Lung (tissue), 12 donors: ENCODE results near the gene DOCK10. TPM values are rescaled to one million over a fixed set of nuclear protein-coding genes. Genes with fewer than 3 reads are reported as not detected.

Source experiments
- ATAC-seq: fragments of 200-7000 bp; cut with Tn5 transposase; one replicate; pipeline ENCODE4 v1.9.1; 2020; ENCODE audit warnings: moderate number of reproducible peaks; ENCODE audit not compliant: insufficient read depth, low FRiP score
- DNase-seq, 3 donors: peaks; one replicate each; pipeline ENCODE4 v3.0.0-alpha.2; 2013 to 2017
- H3K27ac ChIP-seq, 2 donors: one replicate each; pipeline ENCODE4 v1.5.1; 2013; ENCODE audit warnings: mild to moderate bottlenecking in 2 of 2, moderate library complexity in 2 of 2, control low read depth in 1 of 2, inconsistent platforms in 1 of 2, low read depth in 1 of 2, low read length in 1 of 2
- H3K27me3 ChIP-seq, 3 donors: one replicate each; pipeline ENCODE4 v1.5.1; 2013; ENCODE audit warnings: low read length in 2 of 3; ENCODE audit not compliant: control insufficient read depth in 3 of 3, insufficient read depth in 3 of 3
- H3K36me3 ChIP-seq, 4 donors: one replicate each; pipeline ENCODE4 v1.5.1; 2013; ENCODE audit warnings: low read length in 4 of 4, mild to moderate bottlenecking in 1 of 4, moderate library complexity in 1 of 4; ENCODE audit not compliant: control insufficient read depth in 4 of 4, insufficient read depth in 4 of 4
- H3K4me1 ChIP-seq, 5 donors: one replicate each; pipeline ENCODE4 v1.5.1; 2013; ENCODE audit warnings: low read length in 5 of 5, mild to moderate bottlenecking in 2 of 5, moderate library complexity in 1 of 5; ENCODE audit not compliant: control insufficient read depth in 5 of 5, insufficient read depth in 5 of 5
- H3K4me3 ChIP-seq: one replicate; pipeline ENCODE4 v1.5.1; 2013; ENCODE audit warnings: mild to moderate bottlenecking, control low read depth, moderate library complexity
- H3K9ac ChIP-seq, 2 donors: one replicate each; pipeline ENCODE4 v1.5.1; 2013; ENCODE audit warnings: low read length in 2 of 2, control low read depth in 1 of 2; ENCODE audit not compliant: insufficient read depth in 1 of 2
- H3K9me3 ChIP-seq, 4 donors: one replicate each; pipeline ENCODE4 v1.5.1; 2013; ENCODE audit warnings: low read length in 3 of 4, mild to moderate bottlenecking in 1 of 4, moderate library complexity in 1 of 4; ENCODE audit not compliant: control insufficient read depth in 4 of 4, insufficient read depth in 3 of 4
- CTCF ChIP-seq: IDR thresholded peaks from 2 replicates; pipeline ENCODE4 v1.5.1; 2012; ENCODE audit warnings: mild to moderate bottlenecking; ENCODE audit errors: control extremely low read depth, extremely low read depth
- WGBS, 2 donors: extraction: QIAGEN DNeasy Blood & Tissue Kit; methylation state at CpG; one replicate each; pipeline ENCODE4 v1.1.7; 2013; 5-methylcytosine and 5-hydroxymethylcytosine counted together
- polyA plus RNA-seq, 2 donors: library from polyadenylated mRNA; stranded (reverse); fragments of 200-250 nt; gene quantifications; one replicate each; pipeline ENCODE4 v1.2.1, GENCODE V29; 2013
- total RNA-seq, 2 donors: library from RNA; depleted of rRNA in 1 of 2; stranded (reverse); fragments of >200 nt in 1 of 2; gene quantifications; one replicate each; pipeline ENCODE4 v1.2.1, GENCODE V29; 2014 to 2021
- donor health status: control.
- donor health status: control.
- donor health status: Bipolar disorder and iron deficiency.
- donor health status: healthy.
- donor health status: DM: yes; HTN: yes; CAD: no.

DOCK10 gene
- total and polyA plus RNA-seq, 4 donors = 3.1 to 39.8 (median 18.0) TPM

GRCh38 chr2:224764565-224765236 is 277.6 kb downstream of the DOCK10 start:
- ATAC-seq = no peak
- WGBS, 2 donors = 88 to 91% methylated on average over 2 of the region's 2 CpGs
- no peaks in the 10 kb centered on the region for H3K4me1 ChIP-seq

GRCh38 chr2:224757934-224758548 is 284.2 kb downstream of the DOCK10 start:
- H3K4me3 ChIP-seq = no peak overlapping the region
- 92 to 94% methylated on average over 3 of the region's 3 CpGs for WGBS, 2 donors
- H3K27me3 ChIP-seq = no peaks in the 10 kb centered on the region
- ATAC-seq = no peak
- no peak for DNase-seq
- no peak overlapping the region for H3K9ac ChIP-seq
- H3K27ac ChIP-seq = no peak overlapping the region
- H3K4me1 ChIP-seq = peaks cover 0 to 2% (median 0%) of the 10 kb centered on the region in 5 donors
- TF ChIP-seq CTCF = no peak
- H3K36me3 ChIP-seq = peaks cover 0 to 27% (median 9%) of the 10 kb centered on the region in 4 donors
- H3K9me3 ChIP-seq = peaks cover 0 to 8% (median 6%) of the 10 kb centered on the region in 4 donors

More at GRCh38 chr2:224764565-224765236, 277.6 kb downstream of the DOCK10 start:
- Histone ChIP-seq H3K4me3 (no peak overlapping the region), H3K36me3 (peaks cover 0 to 43% (median 21%) of the 10 kb centered on the region in 4 donors), H3K9ac (no peak overlapping the region), H3K9me3 (no peaks in the 10 kb centered on the region), H3K27me3 (no peaks in the 10 kb centered on the region), H3K27ac (no peak overlapping the region)
- no peak for DNase-seq
- no peak for TF ChIP-seq CTCF

DNA sequence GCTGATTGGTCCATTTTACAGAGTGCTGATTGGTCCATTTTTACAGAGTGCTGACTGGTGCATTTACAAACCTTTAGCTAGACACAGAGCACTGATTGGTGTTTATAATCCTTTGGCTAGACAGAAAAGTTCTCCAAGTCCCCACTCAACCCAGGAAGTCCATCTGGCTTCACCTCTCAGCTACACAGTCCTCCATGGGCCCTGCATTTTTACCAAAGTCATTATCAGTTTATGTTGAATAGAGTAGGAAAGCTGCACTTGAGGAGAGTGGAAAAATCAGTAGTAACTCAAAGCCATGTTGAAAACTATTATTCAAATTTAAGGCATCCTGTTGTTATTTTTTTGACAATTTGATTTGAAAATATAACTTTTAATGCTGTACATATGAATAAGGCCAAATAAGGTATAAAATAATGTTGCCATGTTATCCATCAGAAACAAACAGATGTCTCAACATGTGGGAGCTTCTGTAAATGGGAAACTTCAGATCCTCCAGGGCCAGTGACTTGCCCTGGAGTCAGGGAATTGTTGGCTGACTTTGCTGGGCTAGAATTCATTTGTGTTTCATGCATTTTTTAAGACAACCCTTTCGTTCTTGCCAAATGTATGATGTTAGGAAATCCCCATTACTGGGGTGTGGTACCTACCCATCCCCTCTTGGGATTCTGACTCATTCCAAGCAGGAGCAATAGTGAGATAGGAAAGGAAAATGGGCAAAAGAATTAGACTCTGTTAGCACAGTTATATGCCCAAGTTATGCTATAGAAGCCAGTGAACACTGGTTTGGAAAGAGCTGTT is 288.3 kb downstream of the DOCK10 start:
- Histone ChIP-seq H3K9ac (no peak overlapping the region), H3K9me3 (peaks cover 0 to 8% (median 6%) of the 10 kb centered on the region in 4 donors), H3K36me3 (peaks cover 0 to 13% (median 5%) of the 10 kb centered on the region in 4 donors), H3K4me3 (no peak overlapping the region), H3K4me1 (peaks cover 0 to 2% (median 0%) of the 10 kb centered on the region in 5 donors), H3K27ac (peak overlapping the region in 1 of 2 donors; percentile 21), H3K27me3 (no peaks in the 10 kb centered on the region)
- ATAC-seq (no peak), DNase-seq (no peak)
- no peak for TF ChIP-seq CTCF
- 66 to 87% methylated on average over 1 of the region's 1 CpG for WGBS, 2 donors
